BLaER1 (cell line): ENCODE results near the gene LSAMP.
"Not testable (repeated sequence)": the region's sequence is repeated elsewhere in the genome, so short reads cannot be mapped to it uniquely, and the experiment has no call there.

Experiments
- H3K27ac ChIP-seq: shearing (Covaris generic); formaldehyde crosslinking; 2 replicates; pipeline ENCODE4 v1.8.1; 2022
- H3K27me3 ChIP-seq: shearing (Covaris generic); formaldehyde crosslinking; 2 replicates; pipeline ENCODE4 v1.8.1; 2022
- H3K36me3 ChIP-seq: shearing (Covaris generic); formaldehyde crosslinking; 2 replicates; pipeline ENCODE4 v1.8.1; 2022
- H3K4me1 ChIP-seq: shearing (Covaris generic); formaldehyde crosslinking; 2 replicates; pipeline ENCODE4 v1.8.1; 2022
- H3K4me2 ChIP-seq: shearing (Covaris generic); formaldehyde crosslinking; 2 replicates; pipeline ENCODE4 v1.8.1; 2022
- H3K4me3 ChIP-seq: shearing (Covaris generic); formaldehyde crosslinking; 2 replicates; pipeline ENCODE4 v1.8.1; 2022
- H3K9ac ChIP-seq: shearing (Covaris generic); formaldehyde crosslinking; 2 replicates; pipeline ENCODE4 v1.8.1; 2022
- H3K9me3 ChIP-seq: shearing (Covaris generic); formaldehyde crosslinking; 2 replicates; pipeline ENCODE4 v1.8.1; 2022
- H4K20me1 ChIP-seq: shearing (Covaris generic); formaldehyde crosslinking; 2 replicates; pipeline ENCODE4 v1.8.1; 2022
- Cebpa-rat ChIP-seq: shearing (Covaris generic); IDR thresholded peaks from 2 replicates; pipeline ENCODE4 v1.8.1; 2022

LSAMP gene

DNA sequence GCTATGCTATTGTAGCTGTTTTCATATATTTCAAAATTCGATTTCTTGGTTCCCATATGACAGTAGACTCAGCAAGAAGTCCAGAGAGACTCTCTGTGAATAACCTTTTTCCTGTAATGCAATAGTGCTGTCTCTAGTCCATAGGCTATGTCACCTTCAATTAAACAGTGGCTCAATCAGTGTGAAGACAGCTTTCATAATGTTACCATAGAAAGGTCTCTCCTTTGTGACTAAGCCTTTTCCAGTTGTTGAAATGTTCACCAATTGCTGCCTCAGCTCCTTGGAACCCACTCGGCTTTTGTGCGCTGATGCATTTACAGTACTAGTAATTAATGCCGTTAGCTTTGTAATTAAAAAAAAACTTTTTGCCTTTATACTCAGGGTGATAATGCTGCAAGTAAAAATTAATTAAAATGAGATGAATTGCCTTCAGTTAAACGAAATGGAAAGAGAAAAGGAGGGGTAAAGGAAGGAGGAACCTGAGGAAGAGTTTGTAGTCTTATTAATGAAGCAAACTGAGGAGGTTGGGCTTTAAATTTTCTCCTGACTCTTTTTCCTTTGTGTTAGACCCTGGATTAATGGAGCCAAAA lies 214.8 kb downstream of the LSAMP start:
- Histone ChIP-seq H4K20me1 (no peaks in the 10 kb centered on the region), H3K27me3 (no peaks in the 10 kb centered on the region), H3K4me1 (peaks cover 6% of the 10 kb centered on the region; the same call in 1 of the 2 replicates), H3K9me3 (no peaks in the 10 kb centered on the region), H3K4me2 (no peak overlapping the region), H3K27ac (no peak overlapping the region), H3K36me3 (no peaks in the 10 kb centered on the region), H3K4me3 (no peak overlapping the region), H3K9ac (no peak overlapping the region)
- no peak for TF ChIP-seq Cebpa-rat

DNA sequence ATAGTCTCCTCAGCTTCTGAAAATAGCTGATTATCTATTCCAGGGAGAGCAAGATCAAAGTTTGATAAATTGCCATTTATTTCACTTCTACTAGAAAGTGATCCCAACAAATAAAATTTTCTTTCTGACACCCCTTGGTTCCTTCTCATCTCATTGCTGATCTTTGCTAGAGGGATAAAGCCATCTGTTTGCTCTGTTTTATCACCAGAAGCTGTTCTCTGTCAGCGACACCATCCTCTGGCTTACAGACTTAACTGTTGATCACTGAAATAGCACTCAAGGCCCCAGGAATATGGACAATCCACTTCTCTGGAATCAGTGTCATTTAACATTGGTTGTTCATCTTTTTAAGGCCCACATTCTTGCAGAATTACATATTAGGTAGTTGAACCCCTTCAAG lies 219.0 kb downstream of the LSAMP start:
- H3K9ac ChIP-seq: no peak overlapping the region
- H3K4me1 ChIP-seq: no peaks in the 10 kb centered on the region
- TF ChIP-seq Cebpa-rat: no peak

GRCh38 chr3:116216761-116217160 lies 228.5 kb downstream of the LSAMP start:
- no peak for TF ChIP-seq Cebpa-rat
- Histone ChIP-seq H3K9ac (no peak overlapping the region), H3K9me3 (no peaks in the 10 kb centered on the region), H3K27me3 (no peaks in the 10 kb centered on the region), H3K36me3 (no peaks in the 10 kb centered on the region), H3K27ac (no peak overlapping the region), H4K20me1 (no peaks in the 10 kb centered on the region), H3K4me2 (no peak overlapping the region), H3K4me1 (no peaks in the 10 kb centered on the region), H3K4me3 (no peak overlapping the region)

More for the DNA sequence above, 219.0 kb downstream of the LSAMP start:
- Histone ChIP-seq H3K9me3 (no peaks in the 10 kb centered on the region), H3K27me3 (no peaks in the 10 kb centered on the region), H3K36me3 (no peaks in the 10 kb centered on the region), H4K20me1 (no peaks in the 10 kb centered on the region), H3K4me3 (no peak overlapping the region), H3K4me2 (no peak overlapping the region), H3K27ac (no peak overlapping the region)

DNA sequence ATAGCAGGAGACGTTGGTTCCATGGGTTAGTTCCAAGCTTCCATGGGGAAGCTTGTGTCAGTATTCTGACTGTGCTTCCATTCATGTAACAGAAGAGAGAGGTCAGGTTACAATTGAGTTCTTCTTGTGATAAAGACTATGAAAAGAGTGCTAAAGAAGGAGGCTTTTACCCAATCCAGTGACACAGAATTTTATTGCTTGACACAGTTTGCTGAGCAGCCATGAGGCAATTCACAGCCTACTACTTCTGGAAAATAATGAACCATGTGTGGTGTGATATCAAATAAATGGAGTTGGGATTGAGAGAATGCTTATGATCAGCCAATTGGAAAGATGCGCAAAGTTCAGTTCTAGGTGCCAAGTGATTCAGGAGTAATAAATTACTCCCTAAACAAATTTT lies 233.4 kb downstream of the LSAMP start:
- no peak overlapping the region for H3K27ac ChIP-seq
- H3K36me3 ChIP-seq: no peaks in the 10 kb centered on the region
- H3K27me3 ChIP-seq: no peaks in the 10 kb centered on the region
- H3K9me3 ChIP-seq: no peaks in the 10 kb centered on the region
- H4K20me1 ChIP-seq: no peaks in the 10 kb centered on the region
- H3K4me2 ChIP-seq: no peak overlapping the region
- H3K9ac ChIP-seq: no peak overlapping the region
- no peak overlapping the region for H3K4me3 ChIP-seq
- TF ChIP-seq Cebpa-rat: no peak
- H3K4me1 ChIP-seq: no peaks in the 10 kb centered on the region

GRCh38 chr3:116208830-116209229 lies 236.5 kb downstream of the LSAMP start:
- not testable (repeated sequence) for H3K9me3 ChIP-seq, H3K4me1 ChIP-seq, H3K27ac ChIP-seq, H3K36me3 ChIP-seq, H4K20me1 ChIP-seq, H3K4me3 ChIP-seq, H3K4me2 ChIP-seq, H3K9ac ChIP-seq, H3K27me3 ChIP-seq

DNA sequence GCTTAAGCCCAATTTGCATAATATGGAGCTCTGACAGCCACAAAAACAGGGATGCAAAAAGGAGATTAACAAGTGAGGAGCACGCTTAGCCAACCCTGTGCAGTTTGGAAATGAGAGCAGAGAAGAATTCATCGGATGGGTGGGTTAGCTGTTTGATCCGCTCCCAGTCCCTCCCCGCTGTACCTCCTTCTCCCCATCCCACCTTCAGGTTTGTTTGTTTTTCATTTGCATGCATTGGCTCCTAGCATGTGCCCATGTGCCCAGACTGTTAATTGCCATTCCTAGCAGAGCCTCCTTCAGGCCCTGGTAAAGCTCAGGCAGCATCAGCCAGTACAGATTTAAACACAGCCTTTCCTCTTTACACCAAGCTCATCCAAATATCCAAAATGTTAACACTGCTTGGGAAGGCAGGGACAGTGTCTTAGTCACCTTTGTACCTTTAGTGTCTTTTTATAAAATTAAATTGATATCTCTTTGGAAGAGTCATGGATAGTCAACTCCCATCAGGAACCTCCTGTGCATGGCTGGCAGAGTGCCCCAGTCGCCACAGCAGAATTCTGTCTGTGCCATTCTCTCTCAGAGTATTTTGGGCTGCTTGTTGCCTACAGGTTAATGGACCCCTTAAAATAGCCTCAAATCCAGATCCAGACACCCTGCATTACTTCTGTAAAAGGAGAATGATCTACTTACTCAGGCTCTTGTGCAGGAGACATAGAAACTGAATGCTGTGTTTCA lies 244.2 kb downstream of the LSAMP start:
- peaks cover 37% of the 10 kb centered on the region for H3K4me1 ChIP-seq
- no peaks in the 10 kb centered on the region for H3K27me3 ChIP-seq
- no peak overlapping the region for H3K9ac ChIP-seq
- H3K4me2 ChIP-seq: peak overlapping the region; percentile 77
- no peaks in the 10 kb centered on the region for H4K20me1 ChIP-seq
- TF ChIP-seq Cebpa-rat: no peak
- H3K27ac ChIP-seq: 0 out of 2 replicates have a peak overlapping the region, but pooled peaks have one; percentile 22
- H3K36me3 ChIP-seq: no peaks in the 10 kb centered on the region
- H3K4me3 ChIP-seq: no peak overlapping the region
- H3K9me3 ChIP-seq: peaks cover 8% of the 10 kb centered on the region

- Histone ChIP-seq H3K27me3 (no peaks in the 10 kb centered on the region), H4K20me1 (no peaks in the 10 kb centered on the region), H3K9me3 (peaks cover 10% of the 10 kb centered on the region), H3K4me2 (peak overlapping the region; percentile 77; the same call in 1 of the 2 replicates), H3K27ac (no peak overlapping the region), H3K4me1 (peaks cover 37% of the 10 kb centered on the region), H3K36me3 (no peaks in the 10 kb centered on the region), H3K4me3 (no peak overlapping the region), H3K9ac (no peak overlapping the region)
- no peak for TF ChIP-seq Cebpa-rat
Observed at GRCh38 chr3:116199063-116199462, 246.2 kb downstream of the LSAMP start.

- no peaks in the 10 kb centered on the region for H4K20me1 ChIP-seq
- peaks cover 12% of the 10 kb centered on the region for H3K9me3 ChIP-seq
- H3K27me3 ChIP-seq: no peaks in the 10 kb centered on the region
- TF ChIP-seq Cebpa-rat: no peak
- H3K9ac ChIP-seq: no peak overlapping the region
- H3K36me3 ChIP-seq: no peaks in the 10 kb centered on the region
- H3K27ac ChIP-seq: no peak overlapping the region
- peaks cover 37% of the 10 kb centered on the region for H3K4me1 ChIP-seq
- H3K4me3 ChIP-seq: no peak overlapping the region
- H3K4me2 ChIP-seq: no peak overlapping the region
Observed at GRCh38 chr3:116198087-116198486, 247.2 kb downstream of the LSAMP start.

DNA sequence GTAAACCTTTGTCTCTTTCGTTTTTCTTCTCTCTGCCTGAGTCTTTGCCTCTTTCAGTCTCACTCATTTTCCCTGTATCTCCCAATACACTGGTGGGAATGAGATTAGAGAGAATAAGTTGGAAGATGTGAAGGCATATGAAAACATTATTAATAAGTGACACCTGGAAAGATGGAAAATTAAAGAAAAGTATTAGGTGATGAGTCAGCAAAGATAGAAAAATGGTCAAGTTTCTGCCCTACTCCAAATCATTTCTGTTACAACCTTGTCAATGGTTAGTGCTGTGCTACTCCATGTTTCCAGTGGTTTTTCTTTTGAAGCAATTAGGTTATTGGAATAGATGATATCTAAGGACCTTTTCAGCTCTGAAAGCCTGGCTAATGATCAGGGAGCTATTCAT lies 252.8 kb downstream of the LSAMP start:
- no peak overlapping the region for H3K4me3 ChIP-seq
- H3K27ac ChIP-seq: no peak overlapping the region
- no peak for TF ChIP-seq Cebpa-rat
- 0 out of 2 replicates have a peak, but pooled peaks cover 4% of the 10 kb centered on the region for H3K9me3 ChIP-seq
- H3K27me3 ChIP-seq: no peaks in the 10 kb centered on the region
- no peak overlapping the region for H3K4me2 ChIP-seq
- no peak overlapping the region for H3K9ac ChIP-seq
- no peaks in the 10 kb centered on the region for H4K20me1 ChIP-seq
- H3K36me3 ChIP-seq: no peaks in the 10 kb centered on the region
- H3K4me1 ChIP-seq: no peaks in the 10 kb centered on the region

GRCh38 chr3:116191409-116191808 lies 253.9 kb downstream of the LSAMP start:
- Histone ChIP-seq H4K20me1 (no peaks in the 10 kb centered on the region), H3K36me3 (no peaks in the 10 kb centered on the region), H3K27me3 (no peaks in the 10 kb centered on the region), H3K4me1 (no peaks in the 10 kb centered on the region), H3K27ac (no peak overlapping the region), H3K9ac (no peak overlapping the region), H3K4me2 (no peak overlapping the region), H3K4me3 (no peak overlapping the region), H3K9me3 (0 out of 2 replicates have a peak, but pooled peaks cover 4% of the 10 kb centered on the region)
- TF ChIP-seq Cebpa-rat: no peak
